Heart left ventricle (tissue), 13 donors: Measurements from ENCODE around the gene ARMS2.

Experiments
- CTCF ChIP-seq, 12 donors: fragments of 200-600 bp; sonication (generic) in 4 of 12; IDR thresholded peaks; one replicate each; pipeline versions ENCODE4 v1.5.0 to v1.8.0; 2018 to 2022; ENCODE audit warnings: antibody characterized with exemption in 12 of 12, mild to moderate bottlenecking in 5 of 12
- POLR2A ChIP-seq, 2 donors: fragments of 450-650 bp; IDR thresholded peaks; one replicate each; pipeline ENCODE4 v1.6.1; 2017; ENCODE audit warnings: antibody characterized with exemption in 2 of 2, mild to moderate bottlenecking in 2 of 2, moderate library complexity in 2 of 2
- donor health status: ischemic (EF 13 %, LVEDD 7.1; RV severe dilation, severe dysfunction).
- donor health status: DM: no; HTN: yes; CAD: no.
- donor health status: DM: no; HTN: no; CAD: no.
- donor health status: ischemic (EF 25% LVEDD 6.9; RV normal size, moderate dysfunction).
- donor health status: ischemic (EF 25% LVEDD 5.7; RV mildly dilated, moderate dysfunction).
- donor health status: ischemic (EF 35%, LVEDD 5.7; RV mildly dilated, moderate dysfunction).
- donor health status: nonischemic (EF 11% LVEDD 7.7; RV severe dilation, severe dysfunction).
- donor health status: DM: yes; HTN: yes; CAD: no.
- donor health status: PGD.
- donor health status: ischemic (EF 29% LVEDD 5.4; RV normal size, mild dysfunction).
- donor health status: nonischemic (EF 23%, LVEDD 6.1; RV moderate dilation, normal function).

- TF ChIP-seq CTCF (IDR thresholded peaks at IDR 0.05): no peak
- no peak for TF ChIP-seq POLR2A (IDR thresholded peaks at IDR 0.05)
Measured at GRCh38 chr10:122474131-122474818, 19.8 kb downstream of the ARMS2 start.
